Type B pancreatic cell (in vitro differentiated cells): ENCODE data around the gene SPATA46. TPM values are rescaled to one million over a fixed set of nuclear protein-coding genes. Genes with fewer than 3 reads are reported as not detected.

Experiments
- DNase-seq: peaks from one replicate; pipeline ENCODE4 v3.0.0; 2021; ENCODE audit warnings: mixed read lengths; ENCODE audit not compliant: unreplicated experiment; ENCODE audit errors: extremely low spot score
- H3K27ac Mint-ChIP-seq: 2 replicates; pipeline ENCODE4 v1.8.0; 2021; ENCODE audit warnings: mild to moderate bottlenecking, mixed read lengths
- H3K27me3 Mint-ChIP-seq: 2 replicates; pipeline ENCODE4 v1.8.0; 2021; ENCODE audit warnings: mixed read lengths
- H3K36me3 Mint-ChIP-seq: 2 replicates; pipeline ENCODE4 v1.8.0; 2021; ENCODE audit warnings: mixed read lengths
- H3K4me1 Mint-ChIP-seq: one replicate; pipeline ENCODE4 v1.8.0; 2021; ENCODE audit warnings: mixed read lengths; ENCODE audit not compliant: unreplicated experiment
- H3K4me3 Mint-ChIP-seq: 2 replicates; pipeline ENCODE4 v1.8.0; 2021; ENCODE audit warnings: mild to moderate bottlenecking, mixed read lengths
- H3K9me3 Mint-ChIP-seq: 2 replicates; pipeline ENCODE4 v1.8.0; 2021; ENCODE audit warnings: mixed read lengths
- total RNA-seq: library from RNA; stranded (reverse); gene quantifications from 2 replicates; pipeline ENCODE4 v1.2.1, GENCODE V29; 2021; ENCODE audit warnings: low replicate concordance
- TF ChIP-seq, protein P1 (sequence below): fragments of 200-600 bp; sonication (generic); conservative IDR thresholded peaks from 2 replicates; pipeline ENCODE4 v1.5.0; 2021; ENCODE audit warnings: antibody characterized with exemption, mild to moderate bottlenecking

Gene SPATA46
- total RNA-seq, 1 donor from 2014 or later: not detected

DNA sequence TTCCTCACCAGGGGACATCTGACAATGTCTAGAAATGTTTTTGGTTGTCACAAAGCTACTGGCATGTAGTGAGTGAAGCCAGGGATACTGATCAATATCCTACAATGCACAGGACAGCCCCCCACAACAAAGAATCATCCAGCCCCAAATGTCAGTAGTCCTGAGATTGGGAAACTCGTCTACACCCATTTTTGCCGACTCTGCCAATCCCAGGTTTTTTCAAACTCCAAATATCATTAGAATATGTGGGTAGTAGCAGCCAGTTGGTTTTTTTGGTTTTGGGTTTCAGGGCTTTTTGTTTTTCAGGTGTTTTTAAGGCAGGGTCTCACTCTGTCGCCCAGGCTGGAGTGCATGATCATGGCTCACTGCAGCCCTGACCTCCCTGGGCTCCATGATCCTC, 5.9 kb downstream of the SPATA46 start:
- TF ChIP-seq, protein P1, sequence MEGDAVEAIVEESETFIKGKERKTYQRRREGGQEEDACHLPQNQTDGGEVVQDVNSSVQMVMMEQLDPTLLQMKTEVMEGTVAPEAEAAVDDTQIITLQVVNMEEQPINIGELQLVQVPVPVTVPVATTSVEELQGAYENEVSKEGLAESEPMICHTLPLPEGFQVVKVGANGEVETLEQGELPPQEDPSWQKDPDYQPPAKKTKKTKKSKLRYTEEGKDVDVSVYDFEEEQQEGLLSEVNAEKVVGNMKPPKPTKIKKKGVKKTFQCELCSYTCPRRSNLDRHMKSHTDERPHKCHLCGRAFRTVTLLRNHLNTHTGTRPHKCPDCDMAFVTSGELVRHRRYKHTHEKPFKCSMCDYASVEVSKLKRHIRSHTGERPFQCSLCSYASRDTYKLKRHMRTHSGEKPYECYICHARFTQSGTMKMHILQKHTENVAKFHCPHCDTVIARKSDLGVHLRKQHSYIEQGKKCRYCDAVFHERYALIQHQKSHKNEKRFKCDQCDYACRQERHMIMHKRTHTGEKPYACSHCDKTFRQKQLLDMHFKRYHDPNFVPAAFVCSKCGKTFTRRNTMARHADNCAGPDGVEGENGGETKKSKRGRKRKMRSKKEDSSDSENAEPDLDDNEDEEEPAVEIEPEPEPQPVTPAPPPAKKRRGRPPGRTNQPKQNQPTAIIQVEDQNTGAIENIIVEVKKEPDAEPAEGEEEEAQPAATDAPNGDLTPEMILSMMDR: no peak
- no peaks in the 10 kb centered on the region for H3K9me3 Mint-ChIP-seq
- no peak for DNase-seq
- no peak overlapping the region for H3K4me3 Mint-ChIP-seq
- no peaks in the 10 kb centered on the region for H3K4me1 Mint-ChIP-seq
- no peaks in the 10 kb centered on the region for H3K36me3 Mint-ChIP-seq
- no peaks in the 10 kb centered on the region for H3K27me3 Mint-ChIP-seq
- no peak overlapping the region for H3K27ac Mint-ChIP-seq

GRCh38 chr1:162370161-162370560, 6.5 kb downstream of the SPATA46 start:
- Mint-ChIP-seq H3K27me3 (no peaks in the 10 kb centered on the region), H3K27ac (no peak overlapping the region), H3K4me1 (no peaks in the 10 kb centered on the region), H3K9me3 (no peaks in the 10 kb centered on the region), H3K4me3 (no peak overlapping the region), H3K36me3 (no peaks in the 10 kb centered on the region)
- TF ChIP-seq, protein P1: no peak
- DNase-seq: no peak

DNA sequence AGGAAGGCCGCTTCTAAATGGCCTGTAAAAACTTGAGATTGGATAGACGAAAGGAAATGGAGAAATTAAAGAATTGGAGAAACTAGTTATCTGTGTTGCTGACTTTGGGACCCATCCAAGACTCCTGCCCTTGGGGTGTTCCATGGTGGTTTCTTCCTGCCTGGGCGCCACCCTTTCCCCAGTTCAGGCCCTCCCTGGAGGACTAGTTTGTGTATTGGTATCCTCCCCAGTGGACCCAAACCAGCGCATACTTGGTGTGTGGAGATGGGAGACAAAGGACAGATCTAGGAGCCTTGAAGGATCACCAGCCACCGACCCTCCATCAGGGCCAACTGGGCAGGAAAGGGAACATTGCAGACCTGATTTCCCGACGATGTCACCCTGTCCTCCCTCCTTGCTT, 7.1 kb downstream of the SPATA46 start:
- H3K9me3 Mint-ChIP-seq: no peaks in the 10 kb centered on the region

DNA sequence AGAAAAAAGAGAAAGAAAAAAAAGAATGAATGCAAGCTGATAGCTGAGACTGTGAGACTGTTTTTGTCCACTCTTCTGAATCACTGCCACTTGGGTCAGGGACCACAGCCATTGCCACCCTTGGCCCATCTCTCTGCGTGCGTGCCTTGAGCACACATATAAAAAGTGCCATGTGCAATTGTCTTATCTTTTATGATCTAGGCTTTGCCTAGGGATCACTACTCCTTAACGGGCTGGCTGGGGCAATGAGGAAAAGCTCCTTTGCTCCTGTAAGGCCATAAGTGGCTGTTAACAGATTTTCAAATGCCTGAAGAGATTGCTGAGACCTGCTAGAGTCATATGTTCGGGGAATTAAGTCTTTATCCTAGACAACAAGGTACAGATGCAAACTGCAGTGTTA, 8.2 kb downstream of the SPATA46 start:
- Mint-ChIP-seq H3K4me3 (no peak overlapping the region), H3K27me3 (no peaks in the 10 kb centered on the region), H3K4me1 (no peaks in the 10 kb centered on the region), H3K9me3 (no peaks in the 10 kb centered on the region), H3K36me3 (no peaks in the 10 kb centered on the region), H3K27ac (no peak overlapping the region)
- DNase-seq: no peak
- TF ChIP-seq, protein P1: no peak

More for the DNA sequence above, 7.1 kb downstream of the SPATA46 start:
- H3K4me1 Mint-ChIP-seq: no peaks in the 10 kb centered on the region
- H3K27ac Mint-ChIP-seq: no peak overlapping the region
- TF ChIP-seq, protein P1: no peak
- H3K36me3 Mint-ChIP-seq: no peaks in the 10 kb centered on the region
- no peak for DNase-seq
- no peaks in the 10 kb centered on the region for H3K27me3 Mint-ChIP-seq
- H3K4me3 Mint-ChIP-seq: no peak overlapping the region

DNA sequence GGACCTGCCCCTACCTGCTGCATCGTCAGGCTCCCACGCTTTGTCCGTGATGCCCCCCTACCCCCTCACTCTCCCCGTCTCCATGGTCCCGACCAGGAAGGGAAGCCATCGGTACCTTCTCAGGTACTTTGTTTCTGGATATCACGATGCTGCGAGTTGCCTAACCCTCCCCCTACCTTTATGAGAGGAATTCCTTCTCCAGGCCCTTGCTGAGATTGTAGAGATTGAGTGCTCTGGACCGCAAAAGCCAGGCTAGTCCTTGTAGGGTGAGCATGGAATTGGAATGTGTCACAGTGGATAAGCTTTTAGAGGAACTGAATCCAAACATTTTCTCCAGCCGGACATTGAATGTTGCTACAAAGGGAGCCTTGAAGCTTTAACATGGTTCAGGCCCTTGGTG, 8.9 kb downstream of the SPATA46 start:
- Mint-ChIP-seq H3K36me3 (peaks cover 3% of the 10 kb centered on the region), H3K27me3 (no peaks in the 10 kb centered on the region), H3K4me3 (no peak overlapping the region), H3K9me3 (no peaks in the 10 kb centered on the region), H3K27ac (no peak overlapping the region), H3K4me1 (no peaks in the 10 kb centered on the region)
- TF ChIP-seq, protein P1: no peak
- DNase-seq: no peak

GRCh38 chr1:162367073-162367472, 9.6 kb downstream of the SPATA46 start:
- Mint-ChIP-seq H3K36me3 (peaks cover 3% of the 10 kb centered on the region), H3K4me3 (no peak overlapping the region), H3K9me3 (no peaks in the 10 kb centered on the region), H3K27me3 (no peaks in the 10 kb centered on the region), H3K27ac (no peak overlapping the region), H3K4me1 (no peaks in the 10 kb centered on the region)
- TF ChIP-seq, protein P1: no peak
- no peak for DNase-seq
